OCI-M2 (cell line): ENCODE results near the gene ILRUN.
"Not testable (repeated sequence)": the region's sequence is repeated elsewhere in the genome, so short reads cannot be mapped to it uniquely, and the experiment has no call there.

Source experiments
- DNase-seq: peaks from one replicate; lab custom pipeline; 2025; ENCODE audit not compliant: unreplicated experiment; lab: John Stamatoyannopoulos, UW

Gene ILRUN

GRCh38 chr6:34665019-34665418 is 31.5 kb downstream of the ILRUN start:
- DNase-seq, result no peak

- DNase-seq, result no peak
These were observed 32.2 kb downstream of the ILRUN start for GRCh38 chr6:34664256-34664971.

GRCh38 chr6:34663831-34664255 is 32.7 kb downstream of the ILRUN start:
- no peak for DNase-seq

- no peak for DNase-seq
These were observed 33.2 kb downstream of the ILRUN start for GRCh38 chr6:34663371-34663770.

- no peak for DNase-seq
These were observed 35.2 kb downstream of the ILRUN start for GRCh38 chr6:34661357-34661756.

GRCh38 chr6:34658605-34659265 is 37.8 kb downstream of the ILRUN start:
- no peak for DNase-seq

GRCh38 chr6:34657979-34658480 is 38.5 kb downstream of the ILRUN start:
- DNase-seq, result not testable (repeated sequence)

GRCh38 chr6:34657307-34657978 is 39.1 kb downstream of the ILRUN start:
- DNase-seq, result no peak

GRCh38 chr6:34657037-34657306 is 39.6 kb downstream of the ILRUN start:
- no peak for DNase-seq

- DNase-seq, result no peak
These were observed 40.1 kb downstream of the ILRUN start for GRCh38 chr6:34656378-34657036.

- DNase-seq, result not testable (repeated sequence)
These were observed 40.6 kb downstream of the ILRUN start for GRCh38 chr6:34655876-34656377.

GRCh38 chr6:34654061-34654710 is 42.4 kb downstream of the ILRUN start:
- DNase-seq, result no peak

- DNase-seq, result no peak
These were observed 44.3 kb downstream of the ILRUN start for GRCh38 chr6:34652263-34652662.

GRCh38 chr6:34650823-34651222 is 45.7 kb downstream of the ILRUN start:
- DNase-seq, result no peak

GRCh38 chr6:34650232-34650631 is 46.3 kb downstream of the ILRUN start:
- DNase-seq, result not testable (repeated sequence)

- DNase-seq, result no peak
These were observed 47.8 kb downstream of the ILRUN start for GRCh38 chr6:34648806-34649205.
